Stimulated activated CD4-positive, alpha-beta T cell treated with anti-CD3 and anti-CD28 coated beads, Interleukin-1b, Interleukin-23, amount 100 ng/mL, for 24 hours (primary cell): ENCODE results near the gene SLC39A13.

Source experiments
- DNase-seq, 4 experiments: peaks; one replicate each; pipeline ENCODE4 v3.0.0-alpha.2; 2020; ENCODE audit warnings: low read depth in 4 of 4, low spot score in 1 of 4

The SLC39A13 gene

GRCh38 chr11:47400768-47401279 lies 7.6 kb upstream of the SLC39A13 start:
- no peak for DNase-seq

GRCh38 chr11:47403135-47403534 lies 5.3 kb upstream of the SLC39A13 start:
- DNase-seq = no peak

- no peak for DNase-seq
Observed at GRCh38 chr11:47403571-47403970, 4.8 kb upstream of the SLC39A13 start.

GRCh38 chr11:47406896-47407745 lies 1.3 kb upstream of the SLC39A13 start:
- DNase-seq = no peak

GRCh38 chr11:47408598-47409439 lies 429 bp downstream of the SLC39A13 start:
- DNase-seq = no peak

- no peak for DNase-seq
Observed at GRCh38 chr11:47409440-47410369, 1.3 kb downstream of the SLC39A13 start.

- no peak for DNase-seq
Observed at GRCh38 chr11:47410370-47411264, 2.2 kb downstream of the SLC39A13 start.

GRCh38 chr11:47411884-47412746 lies 3.7 kb downstream of the SLC39A13 start:
- no peak for DNase-seq

- DNase-seq = no peak
Observed at GRCh38 chr11:47413351-47413750, 5.0 kb downstream of the SLC39A13 start.

GRCh38 chr11:47413908-47414684 lies 5.7 kb downstream of the SLC39A13 start:
- no peak for DNase-seq

- no peak for DNase-seq
Observed at GRCh38 chr11:47414685-47415070, 6.3 kb downstream of the SLC39A13 start.

- DNase-seq = no peak
Observed at GRCh38 chr11:47415091-47415854, 6.9 kb downstream of the SLC39A13 start.

- no peak for DNase-seq
Observed at GRCh38 chr11:47415949-47416472, 7.6 kb downstream of the SLC39A13 start.

GRCh38 chr11:47417712-47418111 lies 9.3 kb downstream of the SLC39A13 start:
- DNase-seq = no peak

- DNase-seq = no peak
Observed at GRCh38 chr11:47418454-47419259, 10.3 kb downstream of the SLC39A13 start.

- no peak for DNase-seq
Observed at GRCh38 chr11:47425611-47426010, 17.2 kb downstream of the SLC39A13 start.
